K562 (cell line): ENCODE results near the gene AGRN. TPM values are rescaled to one million over a fixed set of nuclear protein-coding genes. Genes with fewer than 3 reads are reported as not detected.

Experiments used
- ATAC-seq: fragments of 200-7000 bp; cut with Tn5 transposase; 3 replicates; pipeline ENCODE4 v1.9.1; 2020; ENCODE audit warnings: moderate library complexity
- BruUV-seq: library from RNA; stranded (reverse); fragments of 400-500 nt; replicated peaks from 2 replicates; lab custom pipeline; 2021; lab: Mats Ljungman, UMichigan
- CTCF ChIA-PET: fragments of 300-600 bp; formaldehyde crosslinking; extraction: SDS; loops from one replicate; lab custom pipeline; 2021; ENCODE audit warnings: low intra/inter-chr PET ratio; lab: Yijun Ruan, JAX
- POLR2A ChIA-PET: fragments of 300-600, 350-650 bp; sonication (Branson Sonifier 250); formaldehyde crosslinking; extraction: SDS; loops from one replicate; lab custom pipeline; 2021; ENCODE audit warnings: antibody characterized with exemption, inconsistent platforms; lab: Yijun Ruan, JAX
- DNase-seq, 4 experiments: peaks; one replicate each; pipeline versions ENCODE4 v3.0.0 to v3.0.0-alpha.2; 2011 to 2018; ENCODE audit warnings: low spot score in 3 of 4, mixed read lengths in 3 of 4; ENCODE audit errors: extremely low read depth in 1 of 4
- FAIRE-seq: peaks from 2 replicates; lab custom pipeline; 2011; peaks lifted over from hg19 to GRCh38; lab: Jason Lieb, UNC
- H2AFZ ChIP-seq: 2 replicates; pipeline ENCODE4 v1.6.0; 2011; ENCODE audit warnings: low read depth, low read length, control low read depth, inconsistent platforms
- H3K27ac ChIP-seq: fragments of 200-600 bp; 3 replicates; pipeline ENCODE4 v1.8.0; 2011; ENCODE audit warnings: low read depth, mild to moderate bottlenecking, control low read depth, inconsistent platforms, low read length, moderate library complexity, mixed read lengths; ENCODE audit errors: extremely low read depth
- H3K27me3 ChIP-seq, 2 experiments: fragments of 300-600 bp in 1 of 2; 2 replicates in 1 of 2; 3 replicates in 1 of 2; pipeline versions ENCODE4 v1.6.0 to v1.8.0; 2011; ENCODE audit warnings: inconsistent platforms in 2 of 2, low read length in 2 of 2, mild to moderate bottlenecking in 1 of 2, mixed read lengths in 1 of 2, moderate library complexity in 1 of 2; ENCODE audit not compliant: control insufficient read depth in 2 of 2, insufficient read depth in 2 of 2
- H3K36me3 ChIP-seq: fragments of 300-600 bp; 3 replicates; pipeline ENCODE4 v1.8.0; 2011; ENCODE audit warnings: mild to moderate bottlenecking, low read length, inconsistent platforms; ENCODE audit not compliant: control insufficient read depth, insufficient read depth
- H3K4me1 ChIP-seq, 2 experiments: fragments of 200-600 bp in 1 of 2; replicated peaks in 1 of 2; 2 replicates in 1 of 2; 3 replicates in 1 of 2; pipeline versions ENCODE4 v1.5.1 to v1.8.0; 2011; ENCODE audit warnings: inconsistent platforms in 2 of 2, low read length in 2 of 2, mild to moderate bottlenecking in 1 of 2, mixed read lengths in 1 of 2, moderate library complexity in 1 of 2; ENCODE audit not compliant: control insufficient read depth in 2 of 2, insufficient read depth in 2 of 2
- H3K4me2 ChIP-seq: 2 replicates; pipeline ENCODE4 v1.6.1; 2011; ENCODE audit warnings: low read length, control low read depth, inconsistent platforms, mixed read lengths; ENCODE audit not compliant: insufficient read depth
- H3K4me3 ChIP-seq: fragments of 200-600 bp; sonication (generic), shearing (Covaris generic); 2 replicates; pipeline ENCODE4 v1.5.1; 2016; ENCODE audit warnings: control low read depth, inconsistent platforms
- H3K79me2 ChIP-seq: fragments of 200-600 bp; 3 replicates; pipeline ENCODE4 v1.8.0; 2011; ENCODE audit warnings: low read length, inconsistent platforms; ENCODE audit not compliant: control insufficient read depth, insufficient read depth
- H3K9ac ChIP-seq, 2 experiments: 2 replicates each; pipeline versions ENCODE4 v1.6.0 to v1.6.1; 2011; ENCODE audit warnings: low read depth in 2 of 2, low read length in 2 of 2, control low read depth in 1 of 2, inconsistent platforms in 1 of 2, mild to moderate bottlenecking in 1 of 2, mixed read lengths in 1 of 2; ENCODE audit not compliant: insufficient read depth in 1 of 2
- H3K9me1 ChIP-seq: one replicate; pipeline ENCODE4 v1.6.0; 2011; ENCODE audit warnings: inconsistent platforms, mild to moderate bottlenecking, low read length, moderate library complexity; ENCODE audit not compliant: control insufficient read depth, insufficient read depth
- H3K9me3 ChIP-seq: replicated peaks from 2 replicates; pipeline ENCODE4 v1.5.1; 2011; ENCODE audit warnings: low read depth, low read length, inconsistent platforms; ENCODE audit not compliant: control insufficient read depth, insufficient read depth
- H4K20me1 ChIP-seq: replicated peaks from 2 replicates; pipeline ENCODE4 v1.6.1; 2011; ENCODE audit warnings: low read length, inconsistent platforms, mixed read lengths; ENCODE audit not compliant: control insufficient read depth, insufficient read depth
- ARHGAP35 ChIP-seq: fragments of 450-650 bp; IDR thresholded peaks from 2 replicates; pipeline ENCODE4 v1.6.1; 2018; ENCODE audit not compliant: partially characterized antibody
- COPS2 ChIP-seq: fragments of 450-650 bp; conservative IDR thresholded peaks from 2 replicates; pipeline ENCODE4 v1.6.1; 2016; ENCODE audit warnings: mild to moderate bottlenecking, moderate library complexity
- CTBP1 ChIP-seq: fragments of 450-650 bp; IDR thresholded peaks from 2 replicates; pipeline ENCODE4 v1.6.1; 2016; ENCODE audit warnings: borderline replicate concordance
- E2F6 ChIP-seq, 2 experiments: IDR thresholded peaks; 2 replicates each; pipeline ENCODE4 v1.6.1; 2011; ENCODE audit warnings: borderline replicate concordance in 1 of 2, control low read depth in 1 of 2, low read depth in 1 of 2, low read length in 1 of 2, mild to moderate bottlenecking in 1 of 2, mixed read lengths in 1 of 2, moderate library complexity in 1 of 2; ENCODE audit not compliant: insufficient read depth in 1 of 2, insufficient read length in 1 of 2, poor library complexity in 1 of 2, severe bottlenecking in 1 of 2; ENCODE audit errors: extremely low read depth in 1 of 2
- MXD1 ChIP-seq: fragments of 250-450 bp; sonication (Bioruptor Pico); IDR thresholded peaks from 2 replicates; pipeline ENCODE4 v1.8.0; 2021; ENCODE audit warnings: borderline replicate concordance, mild to moderate bottlenecking, moderate library complexity; ENCODE audit not compliant: poor library complexity, severe bottlenecking
- PHB2 ChIP-seq: fragments of 450-650 bp; IDR thresholded peaks from 2 replicates; pipeline ENCODE4 v1.6.1; 2017; ENCODE audit warnings: low read depth
- USF1 ChIP-seq: sonication (generic); formaldehyde crosslinking; IDR thresholded peaks from 2 replicates; pipeline ENCODE4 v1.9.0; 2022; ENCODE audit warnings: mild to moderate bottlenecking, missing genetic modification reagents
- ZFX ChIP-seq: sonication (generic); formaldehyde crosslinking; IDR thresholded peaks from 2 replicates; pipeline ENCODE4 v1.8.0; 2022; ENCODE audit warnings: mild to moderate bottlenecking, missing genetic modification reagents, moderate library complexity
- ZNF507 ChIP-seq: conservative IDR thresholded peaks from 2 replicates; pipeline ENCODE4 v1.6.1; 2017; ENCODE audit warnings: missing genetic modification characterization, missing compliant biosample characterization
- ZNF589 ChIP-seq: fragments of 200-800 bp; sonication (Bioruptor generic); IDR thresholded peaks from 2 replicates; pipeline ENCODE4 v1.6.1; 2016; ENCODE audit warnings: low read depth, missing genetic modification characterization, missing compliant biosample characterization
- WGBS: fragments of 100-300 bp; shearing (Covaris generic); methylation state at CpG from one replicate; pipeline ENCODE4 v1.1.6; 2016; ENCODE audit warnings: low coverage, mixed read lengths; ENCODE audit not compliant: insufficient coverage; ENCODE audit errors: missing lambda C conversion rate; 5-methylcytosine and 5-hydroxymethylcytosine counted together
- in situ Hi-C: fragments of 300-500 bp; cut with MboI; formaldehyde crosslinking; loops from 4 replicates; pipeline ENCODE4 v1.15.0; 2018; ENCODE audit warnings: inconsistent platforms, mixed read lengths
- intact Hi-C: fragments of 100-400 bp; cut with micrococcal nuclease; formaldehyde crosslinking; loops from 2 replicates; pipeline ENCODE4 v1.14.2; 2022
- polyA plus RNA-seq, 8 experiments: library from polyadenylated mRNA; depleted of rRNA in 4 of 8; stranded (reverse) in 5 of 8; unstranded in 3 of 8; fragments of >200 nt; fragmentation: Nextera tagmentation in 2 of 8; fragmentation: Illumina TruSeq in 1 of 8; extraction: Ambion mirVana in 2 of 8; extraction: Trizol in 1 of 8; gene quantifications; 2 replicates each; pipeline versions ENCODE4 v1.2.1 to v1.2.3, GENCODE V29; 2011 to 2014; ENCODE audit warnings: inconsistent platforms in 1 of 8, missing spikeins in 1 of 8
- total RNA-seq, 7 experiments: library from RNA; depleted of rRNA in 6 of 7; stranded (reverse); fragments of >200 nt in 6 of 7; fragmentation: Illumina TruSeq in 2 of 7; extraction: Trizol in 2 of 7; gene quantifications; 2 replicates each; pipeline versions ENCODE4 v1.2.1 to v1.2.3, GENCODE V29; 2011 to 2021; ENCODE audit warnings: low replicate concordance in 1 of 7

AGRN gene
- total and polyA plus RNA-seq, 9 of the 15 experiments (the other 6 are each of a cell fraction or from before 2014, with no cell fraction given), result 0.04 to 111 (median 18.1) TPM

GRCh38 chr1:978069-978834 lies 41.7 kb upstream of the AGRN start (continued):
- TF ChIP-seq USF1 (CRISPR knock-in tag) (0 out of 2 replicates have a peak, but pooled peaks have one; percentile 53), CTBP1 (0 out of 2 replicates have a peak, but pooled peaks have one; percentile 48)

GRCh38 chr1:978835-979743 lies 40.8 kb upstream of the AGRN start:
- Histone ChIP-seq H3K79me2 (no peaks in the 10 kb centered on the region), H3K9ac (peak overlapping the region in 1 of 2 experiments; percentile 12; a peak in 1 of 4 replicates), H3K27ac (no peak overlapping the region), H3K4me1 (peaks cover 0 to 82% of the 10 kb centered on the region in 2 experiments; a peak in 3 of 5 replicates), H3K27me3 (peaks cover 39 to 77% of the 10 kb centered on the region in 2 experiments; a peak in 4 of 5 replicates), H2AFZ (no peak overlapping the region), H4K20me1 (peaks cover 13% of the 10 kb centered on the region), H3K9me3 (no peaks in the 10 kb centered on the region), H3K4me3 (no peak overlapping the region), H3K4me2 (no peak overlapping the region), H3K36me3 (no peaks in the 10 kb centered on the region), H3K9me1 (no peaks in the 10 kb centered on the region)
- DNase-seq, result no peak
- 33% methylated on average over 59 of the region's 60 CpGs for WGBS
- CTCF ChIA-PET, result interaction anchor here (1.1 kb wide), 1 partner anchor 75 kb away, joined by 4 read pairs; no protein-coding TSS in a partner anchor
- in situ Hi-C loops, result no loop called here
- TF ChIP-seq USF1 (CRISPR knock-in tag) (0 out of 2 replicates have a peak, but pooled peaks have one; percentile 4), ZFX (CRISPR knock-in tag) (0 out of 2 replicates have a peak, but pooled peaks have one; percentile 34), MXD1 (CRISPR knock-in tag) (no peak), E2F6 (IDR thresholded peaks at IDR 0.05; ENCODE audit: borderline replicate concordance in 1 of 2, extremely low read depth in 1 of 2, insufficient read depth in 1 of 2, insufficient read length in 1 of 2, low read depth in 1 of 2, low read length in 1 of 2, poor library complexity in 1 of 2, severe bottlenecking in 1 of 2) (peak in 1 of 2 experiments; percentile 39), ARHGAP35 (no peak), COPS2 (no peak), PHB2 (no peak), ZNF589 (CRISPR knock-in tag) (no peak), ZNF507 (tag) (no peak)
- no peak for FAIRE-seq
- intact Hi-C loops, result no loop called here
- ATAC-seq, result no peak
- POLR2A ChIA-PET, result interaction anchor here (0.7 kb wide), 1 partner anchor 11 kb away, joined by 3 read pairs; no protein-coding TSS in a partner anchor
- no TSS peak for BruUV-seq
